ENCODE data around the gene GALK1. TPM values are rescaled to one million over a fixed set of nuclear protein-coding genes. Genes with fewer than 3 reads are reported as not detected.
A peak's percentile ranks its signal among the peaks of the same experiment; 100 is the strongest.

Gene GALK1
- total and polyA plus RNA-seq, 2 of the 13 experiments (the other 11 are each of a cell fraction or from before 2014, with no cell fraction given): 59.9 to 93.6 TPM

DNA sequence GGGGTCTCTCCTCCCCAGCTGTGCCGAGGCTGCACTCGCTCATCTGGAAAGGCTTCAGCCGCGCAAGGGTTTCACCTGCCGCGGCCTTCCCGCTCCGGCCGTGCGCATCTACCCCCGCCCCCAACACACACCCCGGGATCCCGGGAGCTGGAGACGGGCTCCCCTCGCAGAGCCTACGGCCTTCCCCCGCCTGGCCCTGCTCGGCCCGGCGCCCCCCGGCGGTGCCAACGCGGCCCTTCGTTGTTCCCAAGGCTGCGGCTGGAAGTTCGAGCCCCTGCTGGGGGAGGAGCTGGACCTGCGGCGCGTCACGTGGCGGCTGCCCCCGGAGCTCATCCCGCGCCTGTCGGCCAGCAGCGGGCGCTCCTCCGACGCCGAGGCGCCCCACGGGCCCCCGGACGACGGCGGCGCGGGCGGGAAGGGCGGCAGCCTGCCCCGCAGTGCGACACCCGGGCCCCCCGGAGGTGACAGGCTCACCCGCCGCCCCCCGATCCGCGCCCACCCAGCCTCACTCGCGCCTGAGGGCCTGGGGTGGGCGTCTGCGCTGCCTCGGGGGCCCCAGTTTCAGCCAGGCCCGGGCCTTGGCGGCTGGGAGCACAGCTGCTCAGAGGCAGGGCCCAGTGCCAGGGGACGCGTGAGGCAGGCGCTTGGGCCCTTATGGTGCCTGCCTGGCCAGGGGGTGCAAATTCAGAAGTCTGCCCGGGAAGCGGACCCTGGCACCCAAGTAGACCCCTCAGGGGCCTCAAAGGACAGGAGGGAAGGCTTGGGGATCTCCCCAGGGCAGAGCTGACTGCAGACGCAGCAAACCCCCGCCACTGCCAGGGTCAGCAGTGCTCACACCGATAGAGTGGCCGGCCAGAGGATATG is 11.2 kb downstream of the GALK1 start (continued):
- TF ChIP-seq YEATS4 (CRISPR knock-in tag; IDR thresholded peaks at IDR 0.05; ENCODE audit: borderline replicate concordance) (peak; percentile 80; the same call in 1 of the 2 replicates), ZNF138 (CRISPR knock-in tag; IDR thresholded peaks at IDR 0.05; ENCODE audit: low read depth) (no peak), BRD4 (CRISPR knock-in tag; IDR thresholded peaks at IDR 0.05) (peak; percentile 83), ZSCAN31 (CRISPR knock-in tag; IDR thresholded peaks at IDR 0.05; ENCODE audit: low read depth) (peak; percentile 52; the same call in 1 of the 2 replicates), REPIN1 (CRISPR knock-in tag; IDR thresholded peaks at IDR 0.05; ENCODE audit: borderline replicate concordance, low read depth) (peak; percentile 84), NFIB (CRISPR knock-in tag; IDR thresholded peaks at IDR 0.05; ENCODE audit: borderline replicate concordance) (no peak), ZMYM2 (CRISPR knock-in tag; IDR thresholded peaks at IDR 0.05) (0 out of 2 replicates have a peak, but pooled peaks have one; percentile 70), SNRNP70 (IDR thresholded peaks at IDR 0.05; ENCODE audit: low read depth, low read length) (no peak), ZNF780A (CRISPR knock-in tag; IDR thresholded peaks at IDR 0.05) (no peak), KMT2A (CRISPR knock-in tag; IDR thresholded peaks at IDR 0.05) (peak; percentile 29; the same call in 1 of the 2 replicates), HOXA7 (CRISPR knock-in tag; IDR thresholded peaks at IDR 0.05) (no peak), CHD4 (IDR thresholded peaks at IDR 0.05; ENCODE audit: borderline replicate concordance, low read length) (no peak), ZBTB20 (CRISPR knock-in tag; IDR thresholded peaks at IDR 0.05; ENCODE audit: borderline replicate concordance, low read depth) (no peak), JARID2 (CRISPR knock-in tag; IDR thresholded peaks at IDR 0.05; ENCODE audit: insufficient replicate concordance) (no peak), HNRNPL (IDR thresholded peaks at IDR 0.05; ENCODE audit: low read depth, low read length) (no peak), SAP130 (CRISPR knock-in tag; IDR thresholded peaks at IDR 0.05; ENCODE audit: low read depth) (peak; percentile 58), ELF4 (CRISPR knock-in tag; IDR thresholded peaks at IDR 0.05; ENCODE audit: borderline replicate concordance) (no peak), SYNCRIP (IDR thresholded peaks at IDR 0.05; ENCODE audit: insufficient read depth, low read depth, low read length) (no peak), ZNF615 (CRISPR knock-in tag; IDR thresholded peaks at IDR 0.05; ENCODE audit: borderline replicate concordance) (no peak), DNMT3B (CRISPR knock-in tag; conservative IDR thresholded peaks at IDR 0.05) (no peak)
- TF ChIP-seq, protein P1, sequence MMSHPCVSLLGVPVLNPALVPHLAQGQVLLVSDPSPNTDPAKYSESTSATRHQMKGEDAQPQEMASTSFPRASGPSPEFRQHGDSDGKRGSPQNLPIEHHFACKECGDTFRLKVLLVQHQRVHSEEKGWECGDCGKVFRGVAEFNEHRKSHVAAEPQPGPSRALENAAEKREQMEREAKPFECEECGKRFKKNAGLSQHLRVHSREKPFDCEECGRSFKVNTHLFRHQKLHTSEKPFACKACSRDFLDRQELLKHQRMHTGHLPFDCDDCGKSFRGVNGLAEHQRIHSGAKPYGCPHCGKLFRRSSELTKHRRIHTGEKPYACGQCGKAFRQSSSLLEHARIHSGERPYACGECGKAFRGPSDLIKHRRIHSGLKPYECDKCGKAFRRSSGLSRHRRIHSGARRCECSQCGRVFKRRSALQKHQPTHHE (CRISPR knock-in tag; IDR thresholded peaks at IDR 0.05; ENCODE audit: borderline replicate concordance): peak; percentile 86
- TF ChIP-seq, protein P2, sequence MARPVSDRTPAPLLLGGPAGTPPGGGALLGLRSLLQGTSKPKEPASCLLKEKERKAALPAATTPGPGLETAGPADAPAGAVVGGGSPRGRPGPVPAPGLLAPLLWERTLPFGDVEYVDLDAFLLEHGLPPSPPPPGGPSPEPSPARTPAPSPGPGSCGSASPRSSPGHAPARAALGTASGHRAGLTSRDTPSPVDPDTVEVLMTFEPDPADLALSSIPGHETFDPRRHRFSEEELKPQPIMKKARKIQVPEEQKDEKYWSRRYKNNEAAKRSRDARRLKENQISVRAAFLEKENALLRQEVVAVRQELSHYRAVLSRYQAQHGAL (CRISPR knock-in tag; IDR thresholded peaks at IDR 0.05; ENCODE audit: not compliant biosample characterization): no peak
- TF ChIP-seq, protein P3, sequence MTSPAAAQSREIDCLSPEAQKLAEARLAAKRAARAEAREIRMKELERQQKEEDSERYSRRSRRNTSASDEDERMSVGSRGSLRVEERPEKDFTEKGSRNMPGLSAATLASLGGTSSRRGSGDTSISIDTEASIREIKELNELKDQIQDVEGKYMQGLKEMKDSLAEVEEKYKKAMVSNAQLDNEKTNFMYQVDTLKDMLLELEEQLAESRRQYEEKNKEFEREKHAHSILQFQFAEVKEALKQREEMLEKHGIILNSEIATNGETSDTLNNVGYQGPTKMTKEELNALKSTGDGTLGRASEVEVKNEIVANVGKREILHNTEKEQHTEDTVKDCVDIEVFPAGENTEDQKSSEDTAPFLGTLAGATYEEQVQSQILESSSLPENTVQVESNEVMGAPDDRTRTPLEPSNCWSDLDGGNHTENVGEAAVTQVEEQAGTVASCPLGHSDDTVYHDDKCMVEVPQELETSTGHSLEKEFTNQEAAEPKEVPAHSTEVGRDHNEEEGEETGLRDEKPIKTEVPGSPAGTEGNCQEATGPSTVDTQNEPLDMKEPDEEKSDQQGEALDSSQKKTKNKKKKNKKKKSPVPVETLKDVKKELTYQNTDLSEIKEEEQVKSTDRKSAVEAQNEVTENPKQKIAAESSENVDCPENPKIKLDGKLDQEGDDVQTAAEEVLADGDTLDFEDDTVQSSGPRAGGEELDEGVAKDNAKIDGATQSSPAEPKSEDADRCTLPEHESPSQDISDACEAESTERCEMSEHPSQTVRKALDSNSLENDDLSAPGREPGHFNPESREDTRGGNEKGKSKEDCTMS (CRISPR knock-in tag; conservative IDR thresholded peaks at IDR 0.05): no peak
- TF ChIP-seq, protein P4, sequence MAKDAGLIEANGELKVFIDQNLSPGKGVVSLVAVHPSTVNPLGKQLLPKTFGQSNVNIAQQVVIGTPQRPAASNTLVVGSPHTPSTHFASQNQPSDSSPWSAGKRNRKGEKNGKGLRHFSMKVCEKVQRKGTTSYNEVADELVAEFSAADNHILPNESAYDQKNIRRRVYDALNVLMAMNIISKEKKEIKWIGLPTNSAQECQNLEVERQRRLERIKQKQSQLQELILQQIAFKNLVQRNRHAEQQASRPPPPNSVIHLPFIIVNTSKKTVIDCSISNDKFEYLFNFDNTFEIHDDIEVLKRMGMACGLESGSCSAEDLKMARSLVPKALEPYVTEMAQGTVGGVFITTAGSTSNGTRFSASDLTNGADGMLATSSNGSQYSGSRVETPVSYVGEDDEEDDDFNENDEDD (CRISPR knock-in tag; IDR thresholded peaks at IDR 0.05; ENCODE audit: borderline replicate concordance): peak; percentile 96

All from HepG2 (cell line).